GM10847 (cell line): ENCODE data around the gene FBXO3.

Experiments
- POLR2A ChIP-seq: IDR thresholded peaks from 2 replicates; pipeline ENCODE4 v1.6.1; 2011; ENCODE audit not compliant: insufficient read length; ENCODE audit errors: extremely low read depth

Gene FBXO3

GRCh38 chr11:33773987-33774735, at the start of gene FBXO3:
FBXO3 (minus strand) TSS chr11:33774520; CDS start chr11:33774497, 23 bp downstream.
- TF ChIP-seq POLR2A, result peak; percentile 81

- TF ChIP-seq POLR2A, result no peak
Observed at GRCh38 chr11:33819278-33820035, 45.1 kb upstream of the FBXO3 start.

- TF ChIP-seq POLR2A, result no peak
Observed at GRCh38 chr11:33808228-33808828, 34.0 kb upstream of the FBXO3 start.

GRCh38 chr11:33804471-33804870, 30.2 kb upstream of the FBXO3 start:
- no peak for TF ChIP-seq POLR2A

- no peak for TF ChIP-seq POLR2A
Observed at GRCh38 chr11:33802194-33802950, 28.1 kb upstream of the FBXO3 start.

GRCh38 chr11:33801821-33802193, 27.5 kb upstream of the FBXO3 start:
- TF ChIP-seq POLR2A, result no peak

- TF ChIP-seq POLR2A, result no peak
Observed at GRCh38 chr11:33797879-33798278, 23.6 kb upstream of the FBXO3 start.

GRCh38 chr11:33790040-33790439, 15.7 kb upstream of the FBXO3 start:
- TF ChIP-seq POLR2A, result no peak

- no peak for TF ChIP-seq POLR2A
Observed at GRCh38 chr11:33787076-33787475, 12.8 kb upstream of the FBXO3 start.

GRCh38 chr11:33785609-33786008, 11.3 kb upstream of the FBXO3 start:
- TF ChIP-seq POLR2A, result no peak

- TF ChIP-seq POLR2A, result no peak
Observed at GRCh38 chr11:33779849-33780528, 5.7 kb upstream of the FBXO3 start.

GRCh38 chr11:33778675-33779074, 4.4 kb upstream of the FBXO3 start:
- no peak for TF ChIP-seq POLR2A

- TF ChIP-seq POLR2A, result no peak
Observed at GRCh38 chr11:33777906-33778305, 3.6 kb upstream of the FBXO3 start.

- TF ChIP-seq POLR2A, result no peak
Observed at GRCh38 chr11:33775832-33776470, 1.6 kb upstream of the FBXO3 start.
